ENCODE results near the gene NF2. TPM values are rescaled to one million over a fixed set of nuclear protein-coding genes. Genes with fewer than 3 reads are reported as not detected.
A peak's percentile ranks its signal among the peaks of the same experiment; 100 is the strongest.

The NF2 gene
- polyA plus RNA-seq, 3 donors, result 25.9 to 31.5 (median 29.3) TPM

DNA sequence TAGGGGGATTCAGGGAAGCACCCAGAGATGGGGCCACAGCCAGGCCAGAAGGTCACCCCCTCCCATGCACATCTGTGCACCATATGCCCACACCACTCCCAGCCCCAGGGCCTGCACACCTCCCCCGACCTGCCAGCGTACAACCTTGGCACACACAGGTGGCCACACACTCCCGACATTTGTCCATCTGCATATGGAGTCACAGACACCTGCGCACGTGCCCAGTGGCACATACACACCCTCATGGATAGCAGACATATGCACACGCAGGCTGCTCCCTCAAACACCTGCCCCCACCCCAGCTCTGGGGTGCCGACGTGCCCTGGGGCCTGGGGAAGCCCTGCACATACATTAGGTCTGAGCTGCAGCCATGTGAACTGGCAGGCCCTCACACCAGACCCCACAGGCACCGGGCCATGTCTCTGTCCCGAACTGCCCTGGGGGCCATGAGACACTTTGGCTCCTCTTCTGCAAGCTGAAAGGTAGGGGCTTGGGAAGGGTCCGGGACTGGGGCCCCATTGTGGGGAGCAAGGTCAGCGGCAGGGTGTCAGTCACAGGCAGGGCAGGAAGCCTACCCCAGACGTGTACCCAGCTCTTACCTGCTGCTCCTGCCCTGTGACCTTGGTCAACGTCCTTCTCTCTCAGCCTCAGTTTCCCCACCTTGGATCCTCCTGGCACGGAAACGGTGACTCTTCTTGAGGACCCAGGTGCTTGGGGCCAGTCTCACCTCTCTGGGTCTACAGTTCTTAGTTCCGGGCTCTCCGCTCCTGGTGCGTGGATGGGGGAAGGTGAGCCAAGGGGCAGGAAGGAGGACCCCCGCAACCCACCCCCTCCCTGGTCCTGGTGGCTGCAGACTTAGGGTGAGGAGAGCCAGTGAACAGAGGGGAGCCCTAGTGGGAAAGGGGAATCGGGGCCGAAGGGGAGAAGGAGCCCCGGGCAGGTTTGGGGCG lies 115.8 kb downstream of the NF2 start:
- no peak for DNase-seq

DNA sequence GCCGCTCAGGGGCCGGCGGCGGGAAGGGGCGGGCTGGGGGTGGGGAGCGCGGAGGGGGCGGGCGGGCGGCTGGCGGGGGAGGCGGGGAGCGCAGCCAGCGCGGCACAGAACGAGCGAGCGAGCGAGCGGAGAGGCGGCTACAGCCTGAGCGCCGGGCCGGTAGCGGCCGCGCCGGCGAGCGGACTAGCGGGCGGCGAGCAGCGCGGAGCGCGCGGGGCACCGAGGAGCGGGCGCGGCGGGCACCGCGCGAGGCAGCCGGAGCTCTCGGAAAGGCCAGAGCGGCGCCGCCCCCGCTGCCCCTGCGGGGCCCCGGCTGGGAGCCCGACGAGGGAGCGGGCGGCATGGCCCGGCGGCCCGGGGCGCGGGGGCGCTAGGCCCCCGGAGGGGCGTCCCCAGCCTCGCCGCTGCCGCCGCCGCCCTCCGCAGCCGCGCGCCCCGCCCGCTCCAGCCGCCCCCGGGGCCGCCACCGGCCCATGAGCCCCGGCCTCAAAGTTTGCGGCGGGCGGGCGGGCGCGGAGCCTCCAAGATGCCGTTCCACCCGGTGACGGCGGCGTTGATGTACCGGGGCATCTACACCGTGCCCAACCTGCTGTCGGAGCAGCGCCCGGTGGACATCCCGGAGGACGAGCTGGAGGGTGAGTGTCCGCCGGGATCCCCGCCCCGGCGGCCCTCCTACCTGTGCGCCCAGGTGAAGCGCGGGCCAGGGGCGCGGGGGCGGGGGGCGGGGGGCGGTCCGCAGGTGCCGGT lies 116.6 kb downstream of the NF2 start, which contains the start of gene CABP7:
TSS of gene CABP7 (plus strand) at position 105 of the 747 bp plus-strand sequence. CDS start at position 527, 422 bp downstream.
- no peak for DNase-seq

DNA sequence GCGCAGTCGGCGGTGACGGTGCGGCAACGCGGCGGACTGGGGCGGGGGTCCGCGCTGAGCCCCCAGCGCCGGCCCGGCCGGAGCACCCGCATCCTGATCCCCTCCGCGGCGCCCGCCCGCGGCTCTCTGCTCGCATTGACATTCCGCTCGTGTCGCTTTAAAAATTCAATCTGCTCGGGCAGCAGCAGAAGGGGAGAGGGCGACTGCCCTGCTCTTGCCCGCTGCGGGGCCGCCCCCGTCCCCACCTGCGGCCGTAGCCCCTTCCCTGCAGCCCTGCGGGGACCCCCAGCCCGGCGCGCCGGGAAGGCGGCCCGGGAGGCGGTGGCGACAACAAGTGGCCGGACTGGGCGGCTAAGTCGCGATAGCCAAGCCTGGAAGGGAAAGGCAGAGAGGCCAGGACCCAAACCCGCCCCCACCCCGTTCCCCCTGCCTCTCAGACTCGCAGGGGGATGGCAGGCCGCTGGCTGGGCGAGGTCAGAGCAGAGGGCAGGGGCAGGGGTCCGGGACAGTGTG lies 117.4 kb downstream of the NF2 start:
- DNase-seq, result no peak

DNA sequence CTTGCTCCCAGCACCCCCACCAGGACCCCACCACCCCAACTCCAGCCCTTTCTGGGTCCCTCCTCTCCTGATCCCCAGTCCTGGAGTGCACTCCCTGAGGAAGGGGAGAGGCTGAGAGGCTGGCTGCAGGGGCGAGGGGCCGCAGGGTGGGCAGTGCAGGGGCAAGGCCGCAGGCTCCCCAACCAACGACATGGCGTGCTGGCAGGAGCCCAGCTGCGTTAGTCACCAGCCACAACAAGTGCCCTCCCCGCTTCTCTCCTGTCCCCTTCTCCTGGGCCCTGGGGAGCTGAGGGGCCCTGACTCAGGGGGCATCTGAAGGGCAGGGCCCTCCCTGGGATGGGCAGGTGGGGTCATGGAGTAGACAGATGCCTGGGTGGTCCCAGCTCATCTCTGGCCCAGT lies 118.7 kb downstream of the NF2 start:
- DNase-seq, result no peak

DNA sequence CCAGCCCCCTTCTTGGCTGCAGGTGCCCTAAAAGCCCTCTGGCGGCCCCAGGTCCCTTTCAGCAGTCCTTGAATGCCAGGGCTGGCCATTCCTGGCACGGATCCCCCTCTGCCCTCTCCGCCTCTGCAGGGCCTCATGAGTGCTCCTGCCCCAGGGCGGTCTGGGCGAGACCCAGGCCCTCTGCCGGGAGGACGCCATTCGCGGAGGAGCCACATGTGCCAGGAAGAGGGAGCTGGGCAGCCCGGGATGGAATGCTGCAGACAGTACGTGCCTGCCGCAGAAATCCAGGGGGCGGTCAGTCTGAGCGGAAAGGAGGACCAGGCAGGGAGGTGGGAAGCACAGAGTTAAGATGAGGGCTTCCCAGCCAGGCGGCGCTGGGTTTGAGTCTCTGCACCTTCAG lies 119.2 kb downstream of the NF2 start:
- DNase-seq, result no peak

DNA sequence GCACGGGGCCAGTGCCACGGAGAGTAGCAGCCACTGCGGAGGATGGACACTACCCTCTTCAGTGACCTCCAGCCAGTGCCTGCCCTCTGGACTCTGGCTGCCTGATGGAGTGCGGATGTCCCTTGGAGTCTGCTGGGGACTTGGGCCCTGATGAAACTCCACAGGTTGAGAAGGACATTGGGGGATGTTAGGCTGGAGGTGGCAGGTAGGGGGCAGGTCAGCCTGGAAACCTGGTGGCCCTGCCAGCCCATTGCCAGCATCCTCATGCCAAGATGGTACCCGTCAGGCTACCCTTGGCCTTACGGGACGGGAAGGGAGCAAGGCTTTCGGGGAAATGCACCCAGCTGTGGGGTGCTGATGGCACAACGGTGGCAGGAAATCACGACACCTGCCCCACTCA lies 120.3 kb downstream of the NF2 start:
- no peak for DNase-seq

DNA sequence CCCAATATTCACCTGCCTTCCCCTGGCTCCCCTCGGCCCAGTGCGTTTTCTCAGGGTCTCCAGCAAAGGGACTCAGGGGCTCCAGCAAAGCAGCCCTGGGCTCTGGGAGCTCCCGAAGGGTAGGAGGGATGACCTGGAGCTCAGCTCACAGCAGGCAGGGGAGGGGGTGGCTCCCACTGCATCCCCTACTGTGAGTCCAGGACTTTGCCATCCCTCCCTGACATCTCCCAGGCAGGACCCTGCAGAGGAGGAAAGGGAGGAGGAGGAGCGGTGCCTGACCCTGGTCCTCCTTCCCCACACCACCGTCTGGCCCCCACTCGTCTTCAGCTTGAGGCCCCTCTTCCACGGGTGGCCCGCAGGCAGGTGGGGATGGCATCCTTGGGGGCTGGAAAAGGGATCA lies 121.4 kb downstream of the NF2 start:
- no peak for DNase-seq

DNA sequence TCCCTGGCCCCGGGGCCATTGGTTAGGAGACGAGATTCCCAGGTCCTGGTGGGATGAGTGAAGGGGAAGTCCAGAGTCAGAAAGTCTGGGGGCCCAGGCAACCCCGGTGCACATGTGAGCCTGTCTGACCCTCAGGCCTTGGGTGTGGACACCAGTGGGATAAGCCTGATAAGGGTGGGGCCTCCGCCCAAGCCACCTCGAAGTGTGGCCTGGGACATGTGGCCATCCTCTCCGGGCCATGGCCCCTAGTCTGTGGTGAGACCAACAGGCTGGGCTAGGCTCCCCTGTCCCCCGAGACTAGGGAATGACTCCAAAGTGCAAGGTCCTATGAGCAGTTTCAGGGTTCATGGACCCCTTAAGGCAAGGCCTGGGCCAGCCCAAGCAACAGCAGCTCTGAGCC lies 122.7 kb downstream of the NF2 start:
- DNase-seq, result no peak

DNA sequence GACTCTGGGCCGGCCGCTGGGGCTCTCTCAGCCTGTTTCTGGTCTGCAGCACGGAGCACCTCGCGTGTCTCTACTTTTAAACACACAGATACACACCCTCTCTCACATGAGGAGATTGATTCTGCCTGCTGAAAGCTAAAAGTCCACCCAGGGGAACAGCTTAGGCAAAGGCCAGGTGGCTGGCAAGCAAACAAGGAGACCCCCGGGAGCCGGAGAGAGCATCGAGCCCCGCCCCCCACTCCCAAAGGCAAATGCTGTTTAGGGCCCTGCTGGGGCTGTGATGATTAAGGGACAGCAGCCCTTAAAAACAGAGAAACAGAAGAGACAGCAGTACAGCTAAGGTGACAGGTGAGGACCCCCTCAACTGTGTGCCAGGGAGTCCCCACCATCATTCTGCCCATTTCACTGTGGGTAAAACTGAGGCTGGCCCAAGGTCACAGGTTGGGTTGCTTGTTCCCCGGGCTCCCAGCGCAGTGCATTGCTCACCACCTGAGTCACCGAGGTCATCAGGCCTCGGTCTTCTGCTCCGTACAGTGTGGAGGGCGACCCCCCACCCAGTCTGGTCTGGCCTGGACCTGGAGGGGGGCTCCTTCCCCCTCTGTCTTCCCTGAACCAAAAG lies 123.2 kb downstream of the NF2 start:
- no peak for DNase-seq

DNA sequence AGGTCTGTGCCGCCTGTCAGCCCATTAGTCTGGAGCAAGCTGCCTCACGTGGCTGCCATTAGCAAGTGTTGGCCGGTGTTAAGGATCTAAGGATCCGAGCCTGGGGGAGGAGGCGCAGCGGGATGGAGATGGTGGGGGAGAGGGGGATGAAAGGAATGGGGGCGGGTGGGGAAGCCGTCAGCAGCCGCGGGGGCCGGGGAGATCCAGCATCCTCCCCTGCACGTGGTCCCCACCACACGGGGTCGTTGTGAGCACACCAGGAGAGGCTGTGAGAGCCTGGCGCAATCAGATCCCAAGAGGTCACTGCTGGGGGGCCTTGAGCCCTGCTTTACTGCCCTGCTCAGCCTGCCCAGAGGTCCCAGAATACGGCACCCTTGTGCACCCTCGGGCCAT lies 123.7 kb downstream of the NF2 start:
- peak; percentile 56 for DNase-seq

DNA sequence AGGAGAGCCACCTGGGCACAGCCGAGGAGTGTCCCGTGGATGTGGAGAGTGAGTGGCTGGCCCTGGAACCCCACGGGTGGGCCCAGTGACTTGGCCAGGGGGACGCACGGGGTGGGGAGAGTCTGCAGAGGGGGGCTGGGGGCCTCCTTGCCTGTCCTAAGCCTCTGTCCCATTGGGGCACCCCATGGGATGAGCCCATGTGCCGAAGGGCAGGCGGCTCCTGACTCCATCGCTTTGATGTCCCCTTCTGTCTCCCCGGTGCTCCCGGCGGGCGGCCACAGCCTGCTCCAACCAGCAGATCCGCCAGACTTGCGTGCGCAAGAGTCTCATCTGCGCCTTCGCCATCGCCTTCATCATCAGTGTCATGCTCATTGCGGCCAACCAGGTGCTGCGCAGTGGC lies 125.7 kb downstream of the NF2 start:
- DNase-seq, result no peak

DNA sequence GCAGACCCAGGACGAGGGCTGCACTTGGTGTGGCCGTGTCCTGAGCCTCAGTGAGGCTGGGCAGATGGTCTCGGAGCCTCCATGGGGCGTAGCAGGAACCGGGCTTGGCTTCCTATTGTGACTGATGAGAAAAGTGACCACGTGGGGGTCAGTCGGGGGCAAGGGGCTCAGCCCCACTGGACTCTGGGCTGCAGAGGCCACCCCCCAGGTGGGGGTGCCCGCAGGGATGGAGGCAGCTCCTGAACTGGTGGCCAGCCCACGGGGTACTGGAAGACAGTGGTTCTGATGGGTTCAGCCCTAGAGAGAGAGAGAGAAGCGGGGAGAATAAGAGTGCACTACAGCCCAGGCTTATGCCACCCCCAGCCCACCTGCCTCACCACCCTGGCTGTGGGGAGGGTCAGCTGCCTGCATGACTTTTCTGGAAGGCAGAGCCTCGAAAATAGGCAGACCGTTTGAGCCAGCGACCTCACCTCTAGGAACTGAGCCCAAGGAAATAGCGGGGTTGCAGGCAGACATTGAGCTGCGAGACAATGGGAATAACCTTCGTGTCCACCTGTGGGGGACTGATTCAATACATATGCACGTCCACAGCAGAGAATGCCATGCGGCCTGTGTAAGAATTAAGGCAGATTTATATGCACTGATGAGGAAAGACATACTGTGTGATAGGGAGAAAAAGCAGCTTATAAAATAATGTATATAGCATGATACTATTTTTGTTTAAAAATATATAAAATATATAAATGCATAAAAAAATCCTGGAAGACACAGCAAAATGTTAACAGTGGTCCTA lies 127.8 kb downstream of the NF2 start:
- no peak for DNase-seq

DNA sequence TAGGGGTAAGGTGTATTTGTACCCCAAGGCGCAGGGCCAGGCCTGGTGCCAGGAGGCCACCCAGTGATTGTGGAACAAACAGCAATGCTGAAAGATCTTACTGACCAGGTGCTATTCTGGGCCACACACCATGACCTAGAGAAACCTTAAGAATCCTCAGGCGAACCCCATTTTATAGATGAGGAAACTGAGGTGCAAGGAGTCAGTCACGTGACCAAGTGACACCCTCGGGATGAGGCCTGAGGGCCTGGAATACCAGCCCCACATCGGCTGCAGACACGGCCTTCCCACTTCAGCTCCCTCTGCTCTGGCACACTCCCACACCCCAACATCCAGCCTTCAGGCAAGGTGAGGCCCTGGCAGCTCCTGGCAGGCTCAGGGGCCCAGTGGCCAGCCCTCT lies 129.4 kb downstream of the NF2 start:
- no peak for DNase-seq

DNA sequence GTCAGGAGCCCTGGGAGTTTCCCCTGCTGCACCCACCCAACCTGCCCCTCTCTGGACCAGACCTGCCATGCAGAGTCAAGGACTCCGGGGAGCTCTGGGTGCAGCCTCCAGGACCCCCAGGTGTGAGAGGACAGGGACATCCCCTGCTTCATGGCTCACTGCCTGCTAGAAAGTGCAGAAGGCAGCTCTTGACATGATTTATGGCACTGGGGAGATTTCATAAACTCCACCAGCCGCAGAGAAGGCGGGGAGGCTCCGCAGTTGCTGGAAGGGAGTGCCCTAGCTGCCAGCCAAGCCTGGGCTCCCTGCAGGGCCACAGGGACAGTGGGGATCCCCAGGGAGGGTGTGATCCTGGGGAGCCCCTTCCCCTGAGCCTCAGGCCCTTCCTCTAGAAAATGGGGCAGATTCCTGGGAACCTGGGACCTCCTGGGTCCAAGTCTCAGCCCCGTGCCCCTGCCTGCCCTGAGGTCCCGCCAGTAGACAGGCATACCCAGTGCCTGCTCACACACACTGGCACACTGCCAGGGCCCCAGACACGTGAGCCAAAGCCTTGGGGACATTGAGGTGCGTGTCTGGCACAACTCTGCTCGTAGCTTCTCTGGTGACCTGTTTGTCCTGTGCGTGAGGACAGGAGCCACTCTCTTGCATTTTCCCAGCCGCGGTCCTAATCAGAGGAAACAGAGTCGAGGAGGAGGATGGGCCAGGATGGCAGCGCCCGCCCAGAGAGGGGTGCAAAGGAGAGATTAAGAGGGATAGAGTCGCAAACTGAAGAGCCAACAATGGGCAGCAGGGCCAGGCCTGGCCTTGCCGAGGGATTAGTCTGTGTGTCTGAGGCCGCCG lies 130.1 kb downstream of the NF2 start:
- peak; percentile 73 for DNase-seq

DNA sequence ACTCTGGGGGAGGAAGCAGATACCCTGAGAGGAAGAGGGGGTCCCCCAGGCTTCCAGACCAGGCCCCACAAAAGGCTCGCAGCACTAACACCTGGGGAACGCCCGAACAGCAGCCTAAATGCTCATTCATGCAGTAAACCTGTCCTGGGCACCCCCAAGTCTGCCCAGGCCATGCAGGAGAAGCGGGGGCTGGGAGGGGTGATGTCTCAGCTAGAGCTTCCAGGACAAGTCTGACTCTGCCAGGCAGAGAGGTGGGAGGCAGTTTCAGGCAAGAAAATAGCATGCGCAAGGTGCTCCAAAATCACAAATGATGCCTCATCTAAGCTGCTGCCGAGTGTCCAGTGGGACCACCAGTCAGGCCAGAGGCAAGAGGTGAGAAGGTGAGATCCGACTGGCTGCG lies 131.0 kb downstream of the NF2 start:
- DNase-seq, result no peak

DNA sequence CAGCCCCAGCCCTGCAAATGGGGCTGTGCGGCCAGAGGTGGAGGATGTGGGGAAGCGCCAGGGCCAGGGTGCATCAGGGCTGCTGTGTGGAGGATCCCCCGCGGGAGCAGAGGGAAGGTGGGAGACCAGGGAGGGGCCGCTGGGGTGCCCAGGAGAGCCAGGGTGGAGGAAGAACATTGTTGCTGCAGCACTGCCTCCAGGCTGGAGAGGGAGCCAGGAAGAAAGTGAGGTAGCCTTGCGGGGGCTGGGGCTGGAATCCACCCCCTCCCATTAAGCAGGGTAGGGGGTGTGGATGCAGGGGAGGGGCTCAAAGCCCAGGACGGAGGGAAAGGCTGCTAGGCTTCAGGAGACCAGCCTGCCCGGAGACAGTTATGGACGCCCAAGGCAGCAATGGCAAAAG lies 131.4 kb downstream of the NF2 start:
- DNase-seq, result no peak

DNA sequence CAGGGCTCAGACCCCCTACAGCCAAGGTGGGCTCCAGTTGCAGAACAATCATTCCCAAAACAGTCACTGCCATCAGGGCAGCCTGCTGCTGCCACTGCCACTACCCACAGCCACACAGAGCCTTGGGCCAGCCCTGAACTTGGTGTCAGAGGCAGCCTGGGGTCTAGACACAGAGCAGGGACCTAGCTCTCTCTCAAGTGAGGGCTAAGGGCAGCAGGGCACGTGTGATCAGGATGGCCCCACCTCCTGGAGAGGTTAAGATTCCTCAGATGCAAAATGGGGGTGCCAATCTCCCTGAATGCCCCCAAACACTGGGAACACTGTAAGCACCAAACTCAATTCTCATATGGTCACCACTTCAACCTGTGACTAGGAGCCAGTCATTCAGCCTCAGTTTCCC lies 132.0 kb downstream of the NF2 start:
- DNase-seq, result no peak

DNA sequence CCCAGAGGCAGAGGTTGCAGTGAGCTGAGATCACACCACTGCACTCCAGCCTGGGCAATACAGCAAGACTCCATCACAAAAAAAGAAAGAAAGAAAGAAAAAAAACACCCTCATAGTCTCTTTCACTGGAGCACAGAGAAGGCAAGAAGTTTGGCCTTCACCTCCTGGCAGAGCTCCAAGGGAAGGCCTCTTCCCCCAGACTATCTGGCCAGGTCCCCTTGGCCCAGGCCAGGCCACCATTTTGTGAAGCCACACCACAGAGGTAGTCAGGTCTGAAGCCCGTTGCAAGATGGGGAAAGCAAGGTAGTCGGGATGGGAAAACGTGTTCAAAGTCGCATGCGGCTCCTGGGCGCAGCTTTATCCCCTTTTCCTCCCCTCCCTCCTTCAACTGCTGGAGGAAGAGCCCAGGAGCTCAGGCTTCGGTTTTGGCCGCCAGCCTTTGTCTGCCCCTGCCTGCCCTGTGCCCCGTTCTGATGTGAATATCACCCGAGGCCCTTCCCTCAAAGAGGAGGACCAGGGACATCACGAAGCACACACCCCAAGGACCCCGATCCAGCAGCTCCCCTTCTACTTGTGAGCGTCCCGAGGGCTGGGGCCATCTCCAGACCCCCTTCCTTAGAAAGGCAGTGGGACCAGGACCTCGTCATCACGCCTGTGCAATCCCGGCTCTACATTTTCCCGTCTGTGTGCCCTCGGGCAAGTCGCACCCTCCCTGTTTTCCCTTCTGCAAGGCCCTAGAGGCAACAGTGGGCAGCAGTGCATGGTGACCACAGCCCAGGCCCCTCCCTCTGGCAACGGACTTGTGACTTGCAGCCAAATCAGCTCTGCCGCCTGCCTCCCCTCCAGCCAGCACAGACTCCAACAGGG lies 134.1 kb downstream of the NF2 start:
- DNase-seq, result no peak

DNA sequence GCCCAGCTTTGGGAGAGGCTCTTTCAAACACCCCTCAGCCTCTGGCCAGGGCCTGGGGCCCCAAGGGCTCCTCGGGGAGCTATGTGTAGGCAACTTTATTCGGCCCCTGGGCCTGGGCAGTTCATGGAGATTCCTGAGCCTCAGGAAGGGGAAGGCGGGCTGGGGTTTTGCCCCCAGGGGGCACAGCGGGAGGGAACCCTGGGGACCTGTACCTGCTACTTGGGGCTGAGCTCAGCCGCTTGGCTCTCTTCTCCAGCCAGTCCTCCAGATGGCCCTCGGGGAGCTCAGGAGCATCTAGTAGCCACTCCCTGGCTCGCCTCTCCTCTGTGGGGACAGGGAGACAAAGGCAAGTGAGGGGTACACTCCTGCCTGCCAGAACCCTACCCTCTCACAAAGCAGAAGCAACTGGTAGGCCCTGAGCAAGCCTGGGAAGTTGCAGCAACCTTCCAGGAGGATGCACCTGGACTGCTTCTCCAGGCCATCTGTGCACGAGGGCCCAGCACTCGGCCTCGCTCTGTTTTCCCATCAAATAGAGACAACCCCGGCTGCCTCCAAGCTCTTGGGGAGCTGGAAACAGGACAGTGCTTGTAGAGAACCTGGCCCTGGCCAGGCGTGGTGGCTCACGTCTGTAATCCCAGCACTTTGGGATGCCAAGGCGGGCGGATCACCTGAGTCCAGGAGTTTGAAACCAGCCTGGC lies 134.8 kb downstream of the NF2 start:
- DNase-seq, result no peak
